Measurements from ENCODE around the gene THEMIS.

- no peak for TF ChIP-seq CTCF (conservative IDR thresholded peaks at IDR 0.05 in 1 of 2, IDR thresholded peaks at IDR 0.05 in 1 of 2; ENCODE audit: low read depth in 1 of 2, low read length in 2 of 2)
- no peak for TF ChIP-seq EZH2 (IDR thresholded peaks at IDR 0.05; ENCODE audit: low read length, missing control alignments)
Observed at GRCh38 chr6:127932708-127933107, 31.9 kb upstream of the THEMIS start.

Measured in fibroblast of lung (primary cell).